B cell (primary cell): ENCODE results near the gene SLC35E1. TPM values are rescaled to one million over a fixed set of nuclear protein-coding genes. Genes with fewer than 3 reads are reported as not detected.

Source experiments
- ATAC-seq: fragments of 200-7000 bp; cut with Tn5 transposase; one replicate; pipeline ENCODE4 v1.10.0; 2021; ENCODE audit warnings: low read depth, mild to moderate bottlenecking, moderate number of reproducible peaks, moderate library complexity
- CTCF ChIA-PET: fragments of 350-600 bp; sonication (Branson Sonifier 250); formaldehyde crosslinking; loops from one replicate; lab custom pipeline; 2021; ENCODE audit warnings: antibody characterized with exemption, inconsistent platforms; lab: Charles Lee
- POLR2A ChIA-PET: fragments of 350-600 bp; sonication (Branson Sonifier 250); formaldehyde crosslinking; loops from one replicate; lab custom pipeline; 2021; ENCODE audit warnings: antibody characterized with exemption; lab: Charles Lee
- DNase-seq: peaks from one replicate; pipeline ENCODE4 v3.0.0; 2013
- H2AFZ ChIP-seq: 2 replicates; pipeline ENCODE4 v1.6.1; 2012; ENCODE audit warnings: mild to moderate bottlenecking, low read depth, low read length; ENCODE audit not compliant: insufficient read depth, poor library complexity, severe bottlenecking
- H3K27ac ChIP-seq, 2 donors: 1 replicate in 1 of 2; 2 replicates in 1 of 2; pipeline ENCODE4 v1.5.1; 2012 to 2013; ENCODE audit warnings: low read length in 2 of 2, mild to moderate bottlenecking in 2 of 2, moderate library complexity in 1 of 2
- H3K27me3 ChIP-seq, 4 experiments: fragments of 200-600 bp in 1 of 4; sonication (generic) in 1 of 4; replicated peaks in 1 of 4; 1 replicate in 2 of 4; 2 replicates in 2 of 4; pipeline versions ENCODE4 v1.6.1 to v1.7.0; 2013 to 2016; ENCODE audit warnings: low read length in 3 of 4, mild to moderate bottlenecking in 2 of 4, mixed read lengths in 1 of 4, moderate library complexity in 1 of 4; ENCODE audit not compliant: insufficient read depth in 4 of 4, control insufficient read depth in 3 of 4; ENCODE audit errors: control extremely low read depth in 1 of 4
- H3K36me3 ChIP-seq, 2 experiments: replicated peaks in 1 of 2; 1 replicate in 1 of 2; 2 replicates in 1 of 2; pipeline versions ENCODE4 v1.6.1 to v1.7.1; 2013; ENCODE audit warnings: low read length in 1 of 2; ENCODE audit not compliant: insufficient read depth in 2 of 2, control insufficient read depth in 1 of 2; ENCODE audit errors: control extremely low read depth in 1 of 2, extremely low read depth in 1 of 2
- H3K4me1 ChIP-seq, 2 donors: fragments of 200-600 bp in 1 of 2; sonication (generic) in 1 of 2; 1 replicate in 1 of 2; 2 replicates in 1 of 2; pipeline versions ENCODE4 v1.5.1 to v1.6.1; 2013 to 2017; ENCODE audit warnings: low read length in 2 of 2; ENCODE audit not compliant: control insufficient read depth in 2 of 2, insufficient read depth in 2 of 2
- H3K4me2 ChIP-seq: replicated peaks from 2 replicates; pipeline ENCODE3; 2012; ENCODE audit warnings: mild to moderate bottlenecking, low read depth, low read length; ENCODE audit not compliant: poor library complexity, severe bottlenecking
- H3K4me3 ChIP-seq, 5 experiments: fragments of 200-600 bp in 1 of 5; sonication (generic) in 1 of 5; 1 replicate in 3 of 5; 2 replicates in 2 of 5; pipeline versions ENCODE4 v1.5.1 to v1.7.0; 2011 to 2016; ENCODE audit warnings: low read length in 4 of 5, mild to moderate bottlenecking in 4 of 5, low read depth in 2 of 5, control low read depth in 1 of 5, moderate library complexity in 1 of 5; ENCODE audit not compliant: insufficient read depth in 1 of 5; ENCODE audit errors: control extremely low read depth in 1 of 5, extremely low read depth in 1 of 5
- H3K79me2 ChIP-seq: fragments of 200-600 bp; sonication (generic); one replicate; pipeline ENCODE4 v1.6.0; 2016; ENCODE audit warnings: low read length; ENCODE audit not compliant: control insufficient read depth, insufficient read depth
- H3K9ac ChIP-seq: fragments of 200-600 bp; sonication (generic); 2 replicates; pipeline ENCODE4 v1.6.1; 2017; ENCODE audit warnings: mild to moderate bottlenecking, low read length, moderate library complexity
- H3K9me3 ChIP-seq, 3 donors: one replicate each; pipeline versions ENCODE4 v1.6.1 to v1.7.1; 2013; ENCODE audit warnings: low read length in 2 of 3; ENCODE audit not compliant: control insufficient read depth in 2 of 3, insufficient read depth in 1 of 3; ENCODE audit errors: control extremely low read depth in 1 of 3
- H4K20me1 ChIP-seq: 2 replicates; pipeline ENCODE4 v1.6.0; 2012; ENCODE audit warnings: mild to moderate bottlenecking, low read length; ENCODE audit not compliant: insufficient read depth, control insufficient read depth, poor library complexity, severe bottlenecking
- H3K27ac Mint-ChIP-seq: one replicate; pipeline ENCODE4 v1.8.0; 2021; ENCODE audit warnings: mixed read lengths
- H3K27me3 Mint-ChIP-seq: one replicate; pipeline ENCODE4 v1.8.0; 2021; ENCODE audit warnings: mixed read lengths
- H3K4me1 Mint-ChIP-seq: one replicate; pipeline ENCODE4 v1.8.0; 2021; ENCODE audit warnings: mixed read lengths
- H3K4me3 Mint-ChIP-seq: one replicate; pipeline ENCODE4 v1.8.0; 2021; ENCODE audit warnings: mixed read lengths
- H3K9me3 Mint-ChIP-seq: one replicate; pipeline ENCODE4 v1.8.0; 2022; ENCODE audit warnings: mixed read lengths; ENCODE audit not compliant: insufficient read depth
- CTCF ChIP-seq: fragments of 200-600 bp; IDR thresholded peaks from one replicate; pipeline ENCODE4 v1.8.0; 2022; ENCODE audit warnings: antibody characterized with exemption, mild to moderate bottlenecking
- EZH2 ChIP-seq: IDR thresholded peaks from 2 replicates; pipeline ENCODE4 v1.6.1; 2012; ENCODE audit warnings: borderline replicate concordance, low read depth, mild to moderate bottlenecking, moderate library complexity, low read length; ENCODE audit not compliant: insufficient read depth, poor library complexity, severe bottlenecking
- WGBS: methylation state at CpG from one replicate; pipeline ENCODE4 v1.1.5; 2013; ENCODE audit warnings: missing lambda C conversion rate; ENCODE audit not compliant: insufficient coverage; 5-methylcytosine and 5-hydroxymethylcytosine counted together
- intact Hi-C: fragments of 100-400 bp; cut with micrococcal nuclease; formaldehyde crosslinking; loops from one replicate; pipeline ENCODE4 v1.10.0; 2022
- polyA plus RNA-seq: library from polyadenylated mRNA; depleted of rRNA; stranded (reverse); fragments of >200 nt; gene quantifications from 2 replicates; pipeline ENCODE4 v1.2.3, GENCODE V29; 2012
- total RNA-seq, 2 donors: library from RNA; stranded (reverse); fragments of 120-200 nt in 1 of 2; gene quantifications; 1 replicate in 1 of 2; 2 replicates in 1 of 2; pipeline versions ENCODE4 v1.2.3 to v1.2.4, GENCODE V29; 2013 to 2022

SLC35E1 gene
- total and polyA plus RNA-seq, 2 donors (not counting 1 experiment from before 2014, with no cell fraction given) = 23.4 to 46.8 TPM

GRCh38 chr19:16593181-16593580 is 21.0 kb upstream of the SLC35E1 start:
- Mint-ChIP-seq H3K4me3 (peak overlapping the region; percentile 80), H3K4me1 (peaks cover 89% of the 10 kb centered on the region), H3K27me3 (no peaks in the 10 kb centered on the region), H3K9me3 (no peaks in the 10 kb centered on the region), H3K27ac (peak overlapping the region; percentile 87)
- WGBS = 93% methylated on average over 4 of the region's 4 CpGs
- Histone ChIP-seq H2AFZ (no peak overlapping the region), H3K9ac (no peak overlapping the region), H3K36me3 (peaks cover 0 to 4% of the 10 kb centered on the region in 2 experiments), H3K4me1 (peaks cover 69 to 79% of the 10 kb centered on the region in 2 donors), H3K27me3 (no peaks in the 10 kb centered on the region), H3K27ac (peak overlapping the region; percentile 63 to 83), H3K79me2 (peaks cover 97% of the 10 kb centered on the region), H3K4me3 (no peak overlapping the region), H3K4me2 (peak overlapping the region; percentile 73), H3K9me3 (no peaks in the 10 kb centered on the region), H4K20me1 (peaks cover 83% of the 10 kb centered on the region)
- intact Hi-C loops = no loop called here
- DNase-seq = no peak
- TF ChIP-seq EZH2 (no peak), CTCF (no peak)
- POLR2A ChIA-PET = interaction anchor here (0.6 kb wide), 1 partner anchor 47 kb away, joined by 3 read pairs; no protein-coding TSS in a partner anchor
- ATAC-seq = no peak
- CTCF ChIA-PET = interaction anchor here (0.5 kb wide), 1 partner anchor 179 kb away, joined by 4 read pairs; no protein-coding TSS in a partner anchor

DNA sequence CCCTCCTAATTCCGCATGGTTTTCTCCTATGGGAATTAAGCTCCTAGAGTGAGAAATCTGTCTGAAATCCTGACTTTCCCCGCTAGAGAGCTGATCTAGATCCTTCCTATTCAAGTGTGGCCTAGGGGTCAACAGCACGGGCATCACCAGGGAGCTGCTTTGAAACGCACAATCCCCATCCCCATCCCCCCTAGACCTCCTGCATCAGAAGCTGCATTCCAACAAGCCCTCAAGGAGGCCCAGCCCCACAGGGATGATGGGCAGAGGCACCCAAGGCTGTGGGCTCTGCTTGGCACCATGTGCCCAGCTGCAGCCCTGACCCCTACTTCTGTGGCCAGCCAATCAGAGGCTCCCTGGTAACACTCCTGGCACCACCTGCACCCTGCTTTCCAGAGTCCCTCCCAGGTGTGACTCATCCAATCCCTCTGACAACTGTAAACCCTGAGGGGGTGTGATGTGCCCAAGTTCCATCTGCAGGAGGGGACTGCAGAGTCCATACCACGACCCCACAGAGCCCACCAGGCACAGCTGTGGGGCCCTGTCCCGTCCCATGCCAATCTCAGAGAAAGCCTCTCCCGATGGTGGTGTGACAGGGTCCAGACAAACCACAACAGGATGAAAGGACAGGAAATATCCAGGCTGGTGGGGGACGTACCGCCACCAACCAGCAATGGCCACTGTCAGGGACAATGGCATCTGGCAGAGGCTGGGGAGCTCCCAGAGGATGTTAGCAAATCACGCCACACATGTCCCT is 19.8 kb upstream of the SLC35E1 start:
- POLR2A ChIA-PET = interaction anchor here (1.7 kb wide), 1 partner anchor 13 kb away, joined by 4 read pairs; no protein-coding TSS in a partner anchor
- peaks cover 88% of the 10 kb centered on the region for H3K79me2 ChIP-seq
- peaks cover 0 to 4% of the 10 kb centered on the region in 2 experiments for H3K36me3 ChIP-seq
- no peak for ATAC-seq
- TF ChIP-seq EZH2 (no peak), CTCF (no peak)
- WGBS = 91% methylated on average over 10 of the region's 10 CpGs
- no peak overlapping the region for H3K4me3 ChIP-seq
- peak overlapping the region; percentile 46 for H3K4me2 ChIP-seq
- peaks cover 72% of the 10 kb centered on the region for H4K20me1 ChIP-seq
- no peak for DNase-seq
- Mint-ChIP-seq H3K9me3 (no peaks in the 10 kb centered on the region), H3K4me3 (no peak overlapping the region), H3K4me1 (peaks cover 96% of the 10 kb centered on the region), H3K27me3 (no peaks in the 10 kb centered on the region), H3K27ac (peak overlapping the region; percentile 65)
- H2AFZ ChIP-seq = no peak overlapping the region
- no peaks in the 10 kb centered on the region for H3K27me3 ChIP-seq
- peaks cover 75 to 91% of the 10 kb centered on the region in 2 donors for H3K4me1 ChIP-seq
- CTCF ChIA-PET = no interaction called here
- no peak overlapping the region for H3K9ac ChIP-seq
- H3K27ac ChIP-seq = no peak overlapping the region
- H3K9me3 ChIP-seq = no peaks in the 10 kb centered on the region
- intact Hi-C loops = no loop called here
